ENCODE results near the gene ZNF160. TPM values are rescaled to one million over a fixed set of nuclear protein-coding genes. Genes with fewer than 3 reads are reported as not detected.
"Not testable (repeated sequence)": the region's sequence is repeated elsewhere in the genome, so short reads cannot be mapped to it uniquely, and the experiment has no call there.

Gene ZNF160
- total and polyA plus RNA-seq, 2 of the 8 experiments (the other 6 are each of a cell fraction or from before 2014, with no cell fraction given), result 15.8 to 31.2 TPM

DNA sequence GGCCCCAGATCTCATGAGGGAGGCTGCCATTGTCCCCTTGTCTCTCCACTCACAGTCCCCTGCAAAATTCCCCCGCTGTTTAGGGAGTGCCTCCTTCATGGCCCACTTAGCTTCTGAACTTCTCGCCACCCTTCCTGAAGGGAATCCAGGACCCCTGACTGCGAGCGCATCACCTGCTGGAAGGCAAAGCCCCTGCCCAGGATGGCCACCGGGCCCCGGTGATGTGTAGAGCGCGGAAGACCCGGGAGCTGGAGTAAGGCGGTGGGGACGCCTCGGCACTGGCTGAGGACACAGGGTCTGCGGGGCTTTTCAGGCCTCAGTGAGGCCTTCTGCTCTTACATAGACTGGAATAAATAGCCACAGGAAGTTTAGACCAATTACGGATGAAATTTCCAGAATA lies 4.7 kb downstream of the ZNF160 start:
- H3K79me2 ChIP-seq (ENCODE audit: control insufficient read depth in 1 of 2, insufficient read depth in 2 of 2, low read length in 2 of 2), result peaks cover 3 to 44% of the 10 kb centered on the region in 2 experiments; a peak in 3 of 4 replicates
- H2BK15ac ChIP-seq (ENCODE audit: low read length); H4K5ac ChIP-seq (ENCODE audit: insufficient read length, low read depth, low read length); DNase-seq (ENCODE audit: low read depth in 1 of 2, low spot score in 2 of 2); H3K36me3 ChIP-seq (ENCODE audit: control insufficient read depth in 2 of 4, insufficient read depth in 4 of 4, low read length in 3 of 4); H3K4me2 ChIP-seq (ENCODE audit: insufficient read depth in 1 of 2, low read depth in 2 of 2, low read length in 2 of 2); H2AFZ ChIP-seq (ENCODE audit: low read length); H3K23ac ChIP-seq (ENCODE audit: insufficient read length); H3K27me3 ChIP-seq (replicated peaks in 1 of 4; ENCODE audit: control insufficient read depth in 3 of 4, extremely low read depth in 1 of 4, insufficient read depth in 3 of 4, low read length in 3 of 4); H4K8ac ChIP-seq (ENCODE audit: extremely low read depth, insufficient read depth, low read length); H4K91ac ChIP-seq (replicated peaks; ENCODE audit: insufficient read length, low read length); POLR2A ChIA-PET (ENCODE audit: partially characterized antibody); H3K4me3 ChIP-seq (ENCODE audit: extremely low read depth in 1 of 4, insufficient read depth in 2 of 4, low read depth in 3 of 4, low read length in 4 of 4); H3K14ac ChIP-seq (ENCODE audit: insufficient read length); H3K9ac ChIP-seq (replicated peaks in 1 of 4; ENCODE audit: extremely low read depth in 1 of 4, low read depth in 3 of 4, low read length in 3 of 4); H3K56ac ChIP-seq (replicated peaks; ENCODE audit: insufficient read length, low read depth, low read length); H3K9me3 ChIP-seq (ENCODE audit: insufficient read depth in 2 of 2, low read depth in 1 of 2, low read length in 1 of 2); H2BK120ac ChIP-seq (replicated peaks; ENCODE audit: low read depth, low read length); H4K20me1 ChIP-seq (replicated peaks in 1 of 2; ENCODE audit: control insufficient read depth in 1 of 2, insufficient read depth in 2 of 2, low read length in 2 of 2); H3K18ac ChIP-seq (ENCODE audit: extremely low read depth, low read length); H2BK20ac ChIP-seq (ENCODE audit: low read length); H2BK12ac ChIP-seq (ENCODE audit: low read depth, low read length); H2AK5ac ChIP-seq (ENCODE audit: low read depth, low read length); H2BK5ac ChIP-seq (ENCODE audit: low read depth, low read length); H3K27ac ChIP-seq (ENCODE audit: low read depth, low read length); FAIRE-seq; H3K4ac ChIP-seq (replicated peaks; ENCODE audit: insufficient read length, low read depth, low read length): not testable (repeated sequence)
- 93% methylated on average over 12 of the region's 14 CpGs; no CpG with 5 or more reads in 1 of the 2 experiments for WGBS, 2 experiments (ENCODE audit: extremely low coverage in 1 of 2, insufficient coverage in 1 of 2, insufficient read length in 1 of 2, insufficient replicate concordance in 2 of 2, low coverage in 1 of 2, low lambda C conversion rate in 2 of 2, missing lambda C conversion rate in 1 of 2)
- CTCF ChIA-PET (ENCODE audit: partially characterized antibody), result interaction anchor here (0.6 kb wide), 1 partner anchor 925 kb away, joined by 3 read pairs; no protein-coding TSS in a partner anchor
- H3K23me2 ChIP-seq (ENCODE audit: low read depth, low read length), result peaks cover 10% of the 10 kb centered on the region
- peaks cover 0 to 12% (median 5%) of the 10 kb centered on the region in 4 experiments; a peak in 4 of 7 replicates for H3K4me1 ChIP-seq (replicated peaks in 1 of 4; ENCODE audit: control insufficient read depth in 3 of 4, insufficient read depth in 4 of 4, low read length in 3 of 4)
- H3K79me1 ChIP-seq (ENCODE audit: low read depth, low read length), result peaks cover 12% of the 10 kb centered on the region

All from H1 (cell line).